Fibroblast of skin of back (primary cell): ENCODE results near the gene SLC39A11.
A peak's percentile ranks its signal among the peaks of the same experiment; 100 is the strongest.
"Not testable (repeated sequence)": the region's sequence is repeated elsewhere in the genome, so short reads cannot be mapped to it uniquely, and the experiment has no call there.

ENCODE experiments used
- DNase-seq: peaks from one replicate; pipeline ENCODE4 v3.0.0-alpha.2; 2013

The SLC39A11 gene

DNA sequence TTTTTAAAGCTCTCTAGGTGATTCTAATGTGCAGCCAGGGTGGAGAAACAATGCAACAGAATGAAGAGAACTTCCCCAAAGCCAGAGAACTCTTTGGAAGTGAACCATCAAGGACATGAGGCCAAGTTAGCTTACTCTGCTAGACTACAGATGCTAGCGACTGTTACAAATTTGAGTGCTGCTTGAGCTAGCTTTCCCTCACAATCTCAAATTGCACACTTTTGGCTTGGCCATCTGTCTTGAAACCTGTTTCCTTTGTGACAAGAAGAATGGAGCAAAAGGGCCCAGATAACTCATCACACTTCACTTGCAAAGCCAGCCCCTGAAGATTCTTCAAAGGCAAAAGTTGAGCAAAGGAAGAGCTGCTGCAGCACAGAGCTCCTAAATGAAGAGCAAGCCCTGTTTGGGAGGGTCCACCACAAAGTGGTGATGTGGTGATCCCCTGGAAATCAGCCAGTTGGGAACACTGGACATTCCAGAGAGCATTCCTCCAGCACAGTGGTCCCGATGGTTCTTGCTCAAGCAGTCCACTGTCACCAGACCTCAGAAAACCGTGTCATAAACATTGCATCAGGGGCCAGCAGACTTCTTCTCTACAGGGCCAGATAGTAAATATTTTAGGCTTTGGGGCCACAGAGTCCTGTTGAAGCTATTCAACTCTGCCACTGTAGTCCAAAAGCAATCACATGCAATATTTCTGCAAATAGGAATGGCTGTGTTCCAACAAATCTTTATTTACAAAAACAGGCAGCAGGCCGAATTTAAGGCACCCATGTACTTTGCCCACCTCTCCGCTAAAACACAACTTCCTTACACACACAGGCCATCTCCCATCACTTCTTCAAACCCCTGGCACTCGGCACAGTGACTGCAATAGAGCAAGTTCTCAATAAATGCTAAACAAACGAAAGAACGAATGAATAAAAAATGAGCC, 21.2 kb downstream of the SLC39A11 start:
- DNase-seq, result peak; percentile 67

DNA sequence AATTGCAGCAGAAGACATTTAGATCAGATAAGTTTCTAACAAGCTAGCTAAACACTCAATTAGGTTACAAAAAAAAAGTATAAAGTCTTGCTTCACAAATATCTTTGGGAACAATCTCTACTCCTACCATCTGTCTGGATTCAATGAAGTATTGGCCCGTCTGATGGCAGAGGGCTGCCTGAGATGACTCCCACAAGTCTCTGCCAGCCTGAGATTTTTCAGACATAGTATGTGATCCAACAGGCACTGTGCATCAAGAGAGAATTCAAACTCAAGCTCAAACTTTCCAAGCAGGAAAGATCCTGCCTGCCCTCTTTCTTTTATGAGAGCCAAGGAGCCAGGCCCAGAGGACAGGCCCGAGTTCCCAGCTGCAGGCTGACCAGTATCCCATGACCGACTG, 22.6 kb downstream of the SLC39A11 start:
- no peak for DNase-seq

DNA sequence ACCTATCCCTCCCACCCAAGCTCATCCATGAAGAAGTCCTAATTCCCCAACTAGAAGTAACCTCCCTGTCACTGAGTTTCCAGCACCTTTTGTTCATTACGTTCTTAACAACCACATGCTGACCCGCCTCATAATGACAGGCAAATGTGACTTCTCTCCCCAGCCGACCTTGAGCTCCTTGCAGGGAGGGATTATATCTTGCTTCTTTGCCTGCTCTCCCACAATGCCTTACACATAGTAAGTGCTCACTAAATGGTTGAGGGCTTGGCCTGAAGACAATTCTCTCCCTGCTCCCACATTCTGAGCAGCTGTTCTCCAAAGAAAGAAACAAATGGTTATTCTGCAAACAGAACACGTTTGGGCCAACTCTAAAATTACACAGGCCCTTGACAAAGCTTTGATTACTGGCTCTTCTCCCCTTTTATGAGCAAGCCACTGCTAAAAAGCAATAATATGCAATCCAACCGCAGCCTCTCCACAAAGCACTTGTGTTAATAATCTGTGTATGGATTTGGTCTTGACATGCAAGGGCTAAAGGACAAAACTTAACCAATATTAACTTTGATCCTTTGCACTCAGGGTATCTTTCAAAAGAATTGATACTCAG, 23.2 kb downstream of the SLC39A11 start:
- no peak for DNase-seq

GRCh38 chr17:73068322-73069153, 23.9 kb downstream of the SLC39A11 start:
- peak; percentile 62 for DNase-seq

GRCh38 chr17:73067699-73068098, 24.8 kb downstream of the SLC39A11 start:
- peak; percentile 75 for DNase-seq

GRCh38 chr17:73067075-73067474, 25.4 kb downstream of the SLC39A11 start:
- no peak for DNase-seq

- no peak for DNase-seq
Observed at GRCh38 chr17:73066148-73066884, 26.2 kb downstream of the SLC39A11 start.

- DNase-seq, result no peak
Observed at GRCh38 chr17:73065376-73065775, 27.1 kb downstream of the SLC39A11 start.

- DNase-seq, result no peak
Observed at GRCh38 chr17:73064084-73064938, 28.2 kb downstream of the SLC39A11 start.

- no peak for DNase-seq
Observed at GRCh38 chr17:73062726-73063125, 29.8 kb downstream of the SLC39A11 start.

- DNase-seq, result no peak
Observed at GRCh38 chr17:73061161-73061560, 31.3 kb downstream of the SLC39A11 start.

- no peak for DNase-seq
Observed at GRCh38 chr17:73060721-73061120, 31.8 kb downstream of the SLC39A11 start.

- not testable (repeated sequence) for DNase-seq
Observed at GRCh38 chr17:73059713-73060112, 32.8 kb downstream of the SLC39A11 start.

DNA sequence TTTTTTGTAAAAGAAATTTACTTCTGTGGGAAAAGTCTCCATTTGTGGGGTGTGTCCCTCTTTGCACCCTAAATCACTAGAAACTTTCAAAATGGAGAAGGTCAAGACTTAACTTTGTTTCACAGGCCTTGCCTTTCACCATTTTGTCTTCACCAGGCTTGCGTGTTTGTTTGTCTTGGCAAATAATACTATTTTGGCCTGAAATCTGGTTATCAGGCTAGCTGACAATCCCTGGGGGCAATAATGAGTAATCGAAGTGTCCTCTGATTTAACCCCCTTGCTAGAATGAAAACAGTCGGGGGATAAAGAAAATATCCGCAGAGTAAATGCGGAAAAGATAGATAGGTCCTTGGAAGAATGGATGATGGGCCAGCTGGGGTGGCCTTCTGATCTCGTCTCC, 34.5 kb downstream of the SLC39A11 start:
- peak; percentile 61 for DNase-seq

DNA sequence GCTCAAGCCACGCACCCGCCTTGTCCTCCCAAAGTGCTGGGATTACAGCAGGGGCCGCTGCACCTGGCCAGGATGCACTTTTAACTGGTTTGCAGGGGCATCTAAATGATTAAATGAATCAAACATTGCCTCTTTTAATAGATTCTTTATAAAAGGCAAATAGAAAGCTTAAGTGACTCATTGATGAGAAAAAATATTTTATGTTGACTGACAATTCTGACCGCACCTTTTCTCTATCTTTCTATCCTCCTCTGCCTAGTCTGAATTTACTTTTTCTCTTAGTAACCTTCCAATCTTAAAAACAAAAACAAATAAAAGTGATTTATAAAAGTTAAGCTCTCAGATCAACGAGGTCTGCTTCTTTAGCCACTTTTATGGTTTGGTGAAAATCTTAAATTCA, 35.3 kb downstream of the SLC39A11 start:
- DNase-seq, result no peak

- DNase-seq, result no peak
Observed at GRCh38 chr17:73052923-73053322, 39.6 kb downstream of the SLC39A11 start.

GRCh38 chr17:73050797-73051196, 41.7 kb downstream of the SLC39A11 start:
- DNase-seq, result no peak

- no peak for DNase-seq
Observed at GRCh38 chr17:73048170-73048569, 44.3 kb downstream of the SLC39A11 start.

- DNase-seq, result no peak
Observed at GRCh38 chr17:73045724-73046123, 46.8 kb downstream of the SLC39A11 start.

DNA sequence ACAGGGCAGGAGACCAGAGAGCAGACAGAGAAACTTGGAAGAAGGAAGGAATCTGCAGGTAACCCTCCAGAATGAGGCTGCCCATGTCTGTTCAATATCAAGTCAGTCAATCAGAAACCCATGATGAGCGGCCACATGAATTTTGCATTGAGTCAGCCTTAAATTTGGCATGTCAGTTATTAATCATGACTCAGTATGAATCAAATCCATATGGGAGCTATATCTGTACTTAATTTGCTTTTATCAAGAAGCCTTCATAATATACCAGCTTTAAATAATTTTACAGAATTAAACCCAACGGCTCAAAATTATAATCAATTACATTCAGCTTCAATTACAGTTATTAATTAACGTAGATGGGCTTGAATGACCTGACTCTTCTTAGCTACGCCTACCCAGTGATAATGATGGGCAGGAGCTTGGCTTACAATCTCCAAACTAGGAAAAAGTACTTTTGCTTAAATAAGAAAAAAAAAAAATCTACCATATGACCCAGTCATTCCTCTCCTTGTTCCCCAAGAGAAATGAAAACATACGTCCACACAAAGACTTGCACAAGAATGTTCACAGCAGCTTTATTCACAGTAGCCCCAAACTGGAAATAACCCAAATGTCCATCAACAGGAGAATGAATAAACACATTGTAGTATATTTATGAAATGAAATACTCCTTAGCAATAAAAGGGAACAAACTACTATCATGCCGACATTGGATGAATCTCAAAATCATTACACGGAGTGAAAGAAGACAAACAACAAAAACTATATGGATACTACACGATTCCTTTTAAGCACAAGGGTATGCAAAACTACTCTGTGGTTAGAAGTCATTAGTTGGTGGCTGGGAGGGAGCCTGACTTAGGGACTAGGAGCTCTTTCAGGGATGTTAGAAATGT, 48.6 kb downstream of the SLC39A11 start:
- DNase-seq, result peak; percentile 81
